Nucleus accumbens (tissue), 56 donors: Measurements from ENCODE around the gene SLC2A6.

ENCODE experiments used
- DNase-seq, 56 donors: peaks; one replicate each; lab custom pipeline; 2025; lab: John Stamatoyannopoulos, UW

The SLC2A6 gene

DNA sequence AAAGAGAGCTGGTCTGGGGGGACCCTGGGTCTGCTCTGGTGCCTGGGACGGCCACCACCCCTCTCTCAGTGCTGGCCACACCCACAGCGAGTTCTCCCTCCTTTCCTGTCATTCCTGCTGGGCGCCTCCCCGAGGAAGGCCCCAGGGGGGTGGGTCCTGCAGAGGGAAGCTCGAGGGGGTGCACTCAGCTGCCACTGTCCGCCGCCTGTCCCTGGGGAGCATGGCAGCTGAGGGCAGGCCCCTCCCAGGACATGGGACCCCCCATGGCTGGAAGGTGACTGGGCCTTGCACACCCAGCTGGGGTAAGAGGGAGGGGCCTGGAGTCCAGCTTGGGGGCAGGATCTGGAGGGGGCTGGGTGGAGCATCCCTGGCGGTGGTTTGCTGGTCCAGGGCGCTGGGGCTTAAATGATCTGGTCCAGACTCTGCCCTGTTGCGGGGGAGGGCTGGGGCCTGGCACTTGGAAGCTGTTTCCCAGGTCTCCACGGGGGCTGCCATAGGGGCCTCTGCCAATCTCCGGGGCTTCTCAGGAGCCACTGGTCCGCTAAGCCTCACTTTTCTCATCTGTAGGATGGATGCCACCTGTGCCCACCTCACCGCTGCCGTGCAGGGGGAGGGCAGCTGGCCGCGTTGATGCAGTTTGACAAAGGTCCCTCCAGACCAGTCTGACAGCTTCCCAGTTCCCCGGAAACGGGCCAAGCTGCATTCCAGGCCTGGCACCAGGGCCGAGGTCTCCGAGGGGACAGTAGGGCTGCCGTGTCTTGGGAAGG lies 6.0 kb upstream of the SLC2A6 start:
- no peak for DNase-seq

DNA sequence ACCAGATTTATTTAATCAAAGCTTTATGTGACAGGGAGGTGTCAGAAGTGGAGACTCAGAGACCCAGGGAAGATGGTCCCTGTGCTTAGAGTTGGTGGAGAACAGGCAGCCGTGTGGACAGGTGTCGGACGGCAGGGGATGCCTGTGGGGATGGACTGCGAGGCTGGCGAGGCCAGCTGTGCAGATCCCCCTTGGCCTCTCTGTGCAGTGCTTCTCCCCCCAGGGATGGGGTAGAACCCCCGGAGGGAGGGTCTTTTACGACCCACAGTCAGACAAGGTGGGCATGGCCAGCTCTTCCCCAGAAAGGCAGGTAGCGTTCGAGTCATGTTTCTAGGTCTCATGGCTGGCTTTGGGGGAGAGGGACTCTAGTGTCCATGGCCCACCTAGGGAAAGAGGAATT lies 4.7 kb upstream of the SLC2A6 start:
- no peak for DNase-seq

GRCh38 chr9:133477992-133478850 lies 678 bp downstream of the SLC2A6 start:
- peak in 2 of 56 donors; percentile 26 to 39 for DNase-seq

DNA sequence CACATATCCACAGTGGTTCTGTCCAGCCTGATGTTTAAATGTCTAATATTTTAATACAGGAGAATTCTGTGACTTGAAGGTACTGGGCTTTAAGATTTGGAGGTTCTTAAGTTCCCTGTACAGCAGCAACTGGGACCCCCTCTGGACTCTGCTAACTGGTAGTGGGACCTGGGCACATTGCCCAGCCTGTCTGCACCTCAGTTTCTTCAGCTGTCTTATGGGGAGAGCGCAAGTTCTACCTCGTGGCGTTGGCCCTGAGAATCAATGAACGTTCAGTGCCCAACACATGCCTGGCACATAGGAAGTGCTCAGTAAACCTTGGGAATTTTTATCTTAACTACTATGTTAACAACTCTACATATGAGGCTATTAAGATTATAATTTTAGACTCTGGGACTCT lies 1.4 kb downstream of the SLC2A6 start:
- DNase-seq = no peak

- no peak for DNase-seq
Measured at GRCh38 chr9:133476941-133477340, 2.0 kb downstream of the SLC2A6 start.

GRCh38 chr9:133476036-133476931 lies 2.6 kb downstream of the SLC2A6 start:
- DNase-seq = no peak

GRCh38 chr9:133475292-133476012 lies 3.4 kb downstream of the SLC2A6 start:
- DNase-seq = no peak

- DNase-seq = no peak
Measured at GRCh38 chr9:133474853-133475252, 4.0 kb downstream of the SLC2A6 start.

- DNase-seq = no peak
Measured at GRCh38 chr9:133474215-133474614, 4.7 kb downstream of the SLC2A6 start.

GRCh38 chr9:133473743-133474142 lies 5.2 kb downstream of the SLC2A6 start:
- no peak for DNase-seq

DNA sequence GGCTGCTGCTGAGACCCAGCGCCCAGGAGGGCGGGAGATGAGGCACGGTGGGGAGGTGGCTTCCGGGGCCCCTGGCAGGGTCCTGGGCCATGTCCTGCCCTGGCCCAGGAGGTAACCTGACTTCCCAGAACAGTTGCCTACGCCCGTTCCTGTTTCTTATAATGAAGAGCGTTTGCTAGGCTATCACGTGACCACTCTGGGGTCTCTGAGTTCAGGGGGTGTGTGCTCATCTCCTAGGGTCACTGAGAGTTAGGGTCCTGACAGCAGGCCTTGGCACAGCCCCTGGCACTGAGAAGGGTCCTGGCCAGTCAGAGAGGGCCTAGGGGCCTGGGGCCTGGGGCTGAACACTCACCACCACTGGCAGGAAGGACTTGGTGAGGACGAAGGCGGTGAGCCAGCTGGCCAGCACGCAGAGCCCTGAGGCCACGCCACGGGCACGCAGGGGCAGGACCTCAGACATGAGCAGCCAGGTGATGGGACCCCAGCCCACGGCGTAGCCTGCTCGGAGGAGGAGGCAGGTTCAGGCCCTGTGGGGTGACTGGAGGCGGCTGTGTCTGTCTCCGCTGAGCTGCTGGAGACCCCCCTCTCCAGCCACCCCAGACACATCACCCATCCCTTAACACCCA lies 6.0 kb downstream of the SLC2A6 start:
- DNase-seq = no peak

DNA sequence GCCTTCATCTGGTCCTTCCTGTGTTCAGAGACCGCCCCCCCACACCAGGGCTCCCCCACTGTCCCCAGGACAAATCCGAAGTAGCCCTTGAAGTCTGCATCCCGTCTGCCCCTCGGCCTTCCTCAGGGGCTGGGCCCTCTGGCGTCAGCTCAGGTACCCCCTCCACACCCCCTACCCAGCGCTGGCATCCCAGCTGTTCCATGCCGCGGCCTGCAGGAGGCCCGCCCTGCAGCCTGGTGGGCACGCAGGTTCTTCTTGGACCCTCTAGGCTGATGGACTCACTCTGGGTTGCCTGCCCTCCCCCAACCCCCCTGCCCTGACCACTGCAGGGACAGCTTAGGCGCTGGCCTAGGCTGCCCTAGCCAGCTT lies 6.6 kb downstream of the SLC2A6 start:
- DNase-seq = no peak

GRCh38 chr9:133471551-133472276 lies 7.2 kb downstream of the SLC2A6 start:
- DNase-seq = no peak

GRCh38 chr9:133470988-133471387 lies 7.9 kb downstream of the SLC2A6 start:
- no peak for DNase-seq

GRCh38 chr9:133470427-133470924 lies 8.4 kb downstream of the SLC2A6 start:
- DNase-seq = peak in 2 of 56 donors; percentile 13 to 30

- no peak for DNase-seq
Measured at GRCh38 chr9:133468777-133469421, 10.0 kb downstream of the SLC2A6 start.

DNA sequence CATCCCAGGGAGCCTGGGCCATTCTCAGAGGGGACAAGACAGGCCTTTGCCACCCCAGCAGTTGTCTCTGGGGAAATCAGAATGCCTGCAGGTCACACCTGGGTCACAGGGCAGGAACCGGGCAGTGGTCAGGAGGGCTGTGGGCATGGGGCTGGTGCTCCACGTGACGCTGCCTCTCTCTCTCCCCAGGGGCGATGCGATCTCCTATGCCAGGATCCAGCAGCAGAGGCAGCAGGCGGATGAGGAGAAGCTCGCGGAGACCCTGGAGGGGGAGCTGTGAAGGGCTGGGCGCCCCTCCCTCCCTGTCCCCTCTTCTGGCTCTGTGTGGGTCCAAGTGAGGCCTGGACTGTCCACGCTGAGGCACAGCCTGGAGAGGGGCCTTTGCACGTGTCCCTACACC lies 10.5 kb downstream of the SLC2A6 start:
- no peak for DNase-seq

DNA sequence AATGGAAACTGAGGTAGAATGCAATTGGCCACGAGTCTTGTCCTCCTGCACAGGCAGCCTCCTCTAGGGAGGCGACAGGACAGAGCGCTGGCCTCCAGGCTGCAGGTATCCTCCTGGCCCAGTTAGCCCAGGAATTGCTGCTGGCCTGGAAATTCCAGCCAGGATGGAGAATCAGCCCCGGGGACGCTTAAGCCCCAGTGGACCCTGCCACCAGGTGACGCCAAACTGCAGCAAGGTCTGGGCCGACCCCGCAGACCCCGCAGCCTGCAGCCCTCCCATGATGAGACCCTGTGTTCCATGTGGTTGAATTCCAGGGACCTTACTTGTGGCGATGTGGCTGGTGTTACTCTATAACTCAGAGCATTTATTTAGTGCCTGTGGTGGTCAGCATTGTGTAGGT lies 11.8 kb downstream of the SLC2A6 start:
- no peak for DNase-seq
